Fibroblast of lung (primary cell): ENCODE measurements around the gene ICA1. TPM values are rescaled to one million over a fixed set of nuclear protein-coding genes. Genes with fewer than 3 reads are reported as not detected.

Experiments used
- DNase-seq, 2 donors: peaks; one replicate each; pipeline versions ENCODE4 v3.0.0 to v3.0.0-alpha.2; 2010; ENCODE audit warnings: low read depth in 2 of 2
- H2AFZ ChIP-seq: 2 replicates; pipeline ENCODE4 v1.5.1; 2012; ENCODE audit warnings: low read length, control low read depth, inconsistent platforms
- H3K27ac ChIP-seq: 2 replicates; pipeline ENCODE4 v1.5.1; 2011; ENCODE audit warnings: low read length, control low read depth; ENCODE audit not compliant: insufficient read depth
- H3K27me3 ChIP-seq: 2 replicates; pipeline ENCODE4 v1.5.1; 2011; ENCODE audit warnings: mild to moderate bottlenecking, low read length; ENCODE audit not compliant: control insufficient read depth, insufficient read depth
- H3K36me3 ChIP-seq: 2 replicates; pipeline ENCODE4 v1.5.1; 2011; ENCODE audit warnings: low read length; ENCODE audit not compliant: control insufficient read depth, insufficient read depth
- H3K4me1 ChIP-seq: 2 replicates; pipeline ENCODE4 v1.5.1; 2011; ENCODE audit warnings: low read length; ENCODE audit not compliant: control insufficient read depth, insufficient read depth; ENCODE audit errors: extremely low read depth
- H3K4me2 ChIP-seq: 2 replicates; pipeline ENCODE4 v1.5.1; 2011; ENCODE audit warnings: low read length, control low read depth; ENCODE audit not compliant: insufficient read depth; ENCODE audit errors: extremely low read depth
- H3K4me3 ChIP-seq, 4 experiments: fragments of 200-600 bp in 1 of 4; sonication (generic) in 1 of 4; replicated peaks in 1 of 4; 2 replicates each; pipeline ENCODE4 v1.5.1; 2011 to 2016; ENCODE audit warnings: low read length in 4 of 4, low read depth in 3 of 4, mild to moderate bottlenecking in 3 of 4, control low read depth in 2 of 4, inconsistent platforms in 1 of 4, mixed read lengths in 1 of 4; ENCODE audit not compliant: insufficient read depth in 1 of 4; ENCODE audit errors: control extremely low read depth in 1 of 4
- H3K79me2 ChIP-seq: 2 replicates; pipeline ENCODE4 v1.5.1; 2012; ENCODE audit warnings: mild to moderate bottlenecking, low read length, inconsistent platforms; ENCODE audit not compliant: control insufficient read depth, insufficient read depth
- H3K9ac ChIP-seq: 2 replicates; pipeline ENCODE4 v1.5.1; 2011; ENCODE audit warnings: mild to moderate bottlenecking, low read length, control low read depth; ENCODE audit not compliant: insufficient read depth
- H3K9me3 ChIP-seq: 2 replicates; pipeline ENCODE4 v1.5.1; 2012; ENCODE audit warnings: low read depth, low read length; ENCODE audit not compliant: control insufficient read depth, insufficient read depth
- H4K20me1 ChIP-seq: 2 replicates; pipeline ENCODE4 v1.5.1; 2011; ENCODE audit warnings: low read length; ENCODE audit not compliant: control insufficient read depth, insufficient read depth; ENCODE audit errors: extremely low read depth
- EZH2 ChIP-seq: IDR thresholded peaks from 2 replicates; pipeline ENCODE4 v1.5.1; 2012; ENCODE audit warnings: low read length, control low read depth, mild to moderate bottlenecking; ENCODE audit errors: missing control alignments
- polyA plus RNA-seq, 2 donors: library from polyadenylated mRNA; depleted of rRNA in 1 of 2; stranded (reverse) in 1 of 2; unstranded in 1 of 2; fragments of >200 nt; gene quantifications; 2 replicates each; pipeline ENCODE4 v1.2.1, GENCODE V29; 2011 to 2012; ENCODE audit warnings: missing spikeins in 1 of 2
- total RNA-seq: library from RNA; depleted of rRNA; stranded (reverse); fragments of >200 nt; gene quantifications from 2 replicates; pipeline ENCODE4 v1.2.1, GENCODE V29; 2014
- TF ChIP-seq, protein P1 (sequence below), 2 donors: IDR thresholded peaks in 1 of 2; conservative IDR thresholded peaks in 1 of 2; 1 replicate in 1 of 2; 2 replicates in 1 of 2; pipeline ENCODE4 v1.5.1; 2011 to 2012; ENCODE audit warnings: low read length in 2 of 2, control low read depth in 1 of 2, inconsistent platforms in 1 of 2, low read depth in 1 of 2, mild to moderate bottlenecking in 1 of 2

ICA1 gene
- total and polyA plus RNA-seq, 2 donors (not counting 1 experiment from before 2014, with no cell fraction given) = 0.17 TPM; not detected in 1

- Histone ChIP-seq H2AFZ (no peak overlapping the region), H3K27ac (no peak overlapping the region), H3K4me3 (no peak overlapping the region), H3K36me3 (no peaks in the 10 kb centered on the region), H3K27me3 (no peaks in the 10 kb centered on the region), H3K4me2 (no peak overlapping the region), H3K9me3 (no peaks in the 10 kb centered on the region), H3K9ac (no peak overlapping the region), H3K4me1 (no peaks in the 10 kb centered on the region), H3K79me2 (no peaks in the 10 kb centered on the region), H4K20me1 (no peaks in the 10 kb centered on the region)
- TF ChIP-seq, protein P1, sequence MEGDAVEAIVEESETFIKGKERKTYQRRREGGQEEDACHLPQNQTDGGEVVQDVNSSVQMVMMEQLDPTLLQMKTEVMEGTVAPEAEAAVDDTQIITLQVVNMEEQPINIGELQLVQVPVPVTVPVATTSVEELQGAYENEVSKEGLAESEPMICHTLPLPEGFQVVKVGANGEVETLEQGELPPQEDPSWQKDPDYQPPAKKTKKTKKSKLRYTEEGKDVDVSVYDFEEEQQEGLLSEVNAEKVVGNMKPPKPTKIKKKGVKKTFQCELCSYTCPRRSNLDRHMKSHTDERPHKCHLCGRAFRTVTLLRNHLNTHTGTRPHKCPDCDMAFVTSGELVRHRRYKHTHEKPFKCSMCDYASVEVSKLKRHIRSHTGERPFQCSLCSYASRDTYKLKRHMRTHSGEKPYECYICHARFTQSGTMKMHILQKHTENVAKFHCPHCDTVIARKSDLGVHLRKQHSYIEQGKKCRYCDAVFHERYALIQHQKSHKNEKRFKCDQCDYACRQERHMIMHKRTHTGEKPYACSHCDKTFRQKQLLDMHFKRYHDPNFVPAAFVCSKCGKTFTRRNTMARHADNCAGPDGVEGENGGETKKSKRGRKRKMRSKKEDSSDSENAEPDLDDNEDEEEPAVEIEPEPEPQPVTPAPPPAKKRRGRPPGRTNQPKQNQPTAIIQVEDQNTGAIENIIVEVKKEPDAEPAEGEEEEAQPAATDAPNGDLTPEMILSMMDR (conservative IDR thresholded peaks at IDR 0.05 in 1 of 2, IDR thresholded peaks at IDR 0.05 in 1 of 2; ENCODE audit: low read depth in 1 of 2, low read length in 2 of 2) = no peak
- no peak for TF ChIP-seq EZH2
- DNase-seq = no peak
Observed at GRCh38 chr7:8068892-8069686, 192.9 kb downstream of the ICA1 start.

- Histone ChIP-seq H4K20me1 (no peaks in the 10 kb centered on the region), H3K27ac (no peak overlapping the region), H3K4me3 (no peak overlapping the region), H3K36me3 (no peaks in the 10 kb centered on the region), H3K79me2 (no peaks in the 10 kb centered on the region), H3K4me2 (no peak overlapping the region), H2AFZ (no peak overlapping the region), H3K9ac (no peak overlapping the region), H3K27me3 (no peaks in the 10 kb centered on the region), H3K9me3 (no peaks in the 10 kb centered on the region), H3K4me1 (no peaks in the 10 kb centered on the region)
- TF ChIP-seq, protein P1 (conservative IDR thresholded peaks at IDR 0.05 in 1 of 2, IDR thresholded peaks at IDR 0.05 in 1 of 2; ENCODE audit: low read depth in 1 of 2, low read length in 2 of 2) = no peak
- TF ChIP-seq EZH2 = no peak
- DNase-seq = peak; percentile 91 to 98
Observed at GRCh38 chr7:8065356-8065813, 196.6 kb downstream of the ICA1 start.

GRCh38 chr7:8064828-8065227 is 197.1 kb downstream of the ICA1 start:
- no peaks in the 10 kb centered on the region for H3K27me3 ChIP-seq
- H3K9ac ChIP-seq = no peak overlapping the region
- no peak overlapping the region for H3K4me2 ChIP-seq
- no peaks in the 10 kb centered on the region for H3K9me3 ChIP-seq
- H4K20me1 ChIP-seq = no peaks in the 10 kb centered on the region
- H3K79me2 ChIP-seq = no peaks in the 10 kb centered on the region
- H2AFZ ChIP-seq = no peak overlapping the region
- DNase-seq = peak in 1 of 2 donors; percentile 66
- H3K4me1 ChIP-seq = no peaks in the 10 kb centered on the region
- no peak overlapping the region for H3K27ac ChIP-seq
- H3K4me3 ChIP-seq = no peak overlapping the region
- H3K36me3 ChIP-seq = no peaks in the 10 kb centered on the region
- no peak for TF ChIP-seq EZH2
- TF ChIP-seq, protein P1 (conservative IDR thresholded peaks at IDR 0.05 in 1 of 2, IDR thresholded peaks at IDR 0.05 in 1 of 2; ENCODE audit: low read depth in 1 of 2, low read length in 2 of 2) = no peak
